Tibial nerve (tissue), 4 donors: ENCODE data around the gene PAX3. TPM values are rescaled to one million over a fixed set of nuclear protein-coding genes. Genes with fewer than 3 reads are reported as not detected.
"Not testable (repeated sequence)": the region's sequence is repeated elsewhere in the genome, so short reads cannot be mapped to it uniquely, and the experiment has no call there.

Experiments
- DNase-seq, 2 donors: peaks; one replicate each; pipeline ENCODE4 v3.0.0-alpha.2; 2019; ENCODE audit warnings: low spot score in 2 of 2
- H3K27ac ChIP-seq, 4 donors: fragments of 200-600 bp; sonication (generic) in 3 of 4; one replicate each; pipeline ENCODE4 v1.5.1; 2017 to 2019; ENCODE audit warnings: mild to moderate bottlenecking in 1 of 4
- H3K27me3 ChIP-seq, 2 donors: fragments of 200-600 bp; sonication (generic) in 1 of 2; one replicate each; pipeline versions ENCODE4 v1.5.1 to v1.6.0; 2017 to 2019
- H3K36me3 ChIP-seq, 3 donors: fragments of 200-600 bp; sonication (generic); one replicate each; pipeline ENCODE4 v1.5.1; 2018 to 2019
- H3K4me1 ChIP-seq, 4 donors: fragments of 200-600 bp; sonication (generic) in 3 of 4; one replicate each; pipeline ENCODE4 v1.5.1; 2017 to 2019
- H3K4me3 ChIP-seq, 4 donors: fragments of 200-600 bp; sonication (generic) in 3 of 4; one replicate each; pipeline ENCODE4 v1.5.1; 2017 to 2019; ENCODE audit warnings: mild to moderate bottlenecking in 1 of 4, moderate library complexity in 1 of 4
- H3K9me3 ChIP-seq, 4 donors: fragments of 200-600 bp; sonication (generic) in 3 of 4; one replicate each; pipeline ENCODE4 v1.5.1; 2017 to 2019
- EP300 ChIP-seq, 2 donors: sonication (generic); formaldehyde crosslinking; IDR thresholded peaks; one replicate each; pipeline ENCODE4 v1.6.1; 2017; ENCODE audit warnings: antibody characterized with exemption in 2 of 2, mild to moderate bottlenecking in 1 of 2
- POLR2A ChIP-seq, 2 donors: fragments of 450-650 bp; IDR thresholded peaks; one replicate each; pipeline ENCODE4 v1.6.1; 2017; ENCODE audit warnings: antibody characterized with exemption in 2 of 2, mild to moderate bottlenecking in 2 of 2, moderate library complexity in 2 of 2
- WGBS, 2 donors: methylation state at CpG; one replicate each; pipeline ENCODE4 v1.1.5; 2018; 5-methylcytosine and 5-hydroxymethylcytosine counted together
- total RNA-seq, 4 donors: library from RNA; depleted of rRNA; stranded (reverse); fragments of >200 nt; gene quantifications; one replicate each; pipeline ENCODE4 v1.1.0, GENCODE V29; 2016
- TF ChIP-seq, protein P1 (sequence below), 5 experiments: fragments of 200-600 bp in 3 of 5; fragments of 450-650 bp in 2 of 5; sonication (generic) in 3 of 5; IDR thresholded peaks; one replicate each; pipeline ENCODE4 v1.5.1; 2016 to 2019; ENCODE audit warnings: antibody characterized with exemption in 5 of 5, mild to moderate bottlenecking in 3 of 5, moderate library complexity in 2 of 5

The PAX3 gene
- total RNA-seq, 4 donors from 2014 or later = not detected

DNA sequence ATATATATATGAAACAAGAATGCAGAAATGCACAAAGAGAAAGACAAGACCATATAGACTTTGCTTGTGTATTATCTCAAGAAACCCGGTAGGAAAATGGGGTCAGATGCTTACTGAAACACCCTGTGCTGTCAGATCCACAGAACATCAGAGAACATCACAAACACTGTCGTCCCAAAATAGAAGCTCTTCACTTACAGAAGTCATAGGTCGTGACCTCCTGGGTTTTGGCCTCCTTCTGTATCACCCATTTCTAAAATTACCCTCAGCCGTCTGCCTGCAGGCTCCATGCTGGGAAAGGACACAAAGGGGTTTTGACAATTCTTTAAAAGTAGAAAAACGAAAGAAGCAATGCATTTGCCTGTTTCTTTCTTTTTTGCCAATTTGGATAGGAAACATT is 137.9 kb downstream of the PAX3 start:
- Histone ChIP-seq H3K27me3 (no peaks in the 10 kb centered on the region), H3K9me3 (no peaks in the 10 kb centered on the region), H3K27ac (no peak overlapping the region), H3K4me1 (no peaks in the 10 kb centered on the region), H3K4me3 (no peak overlapping the region), H3K36me3 (no peaks in the 10 kb centered on the region)
- TF ChIP-seq POLR2A (IDR thresholded peaks at IDR 0.05) (no peak), EP300 (IDR thresholded peaks at IDR 0.05) (no peak)
- TF ChIP-seq, protein P1, sequence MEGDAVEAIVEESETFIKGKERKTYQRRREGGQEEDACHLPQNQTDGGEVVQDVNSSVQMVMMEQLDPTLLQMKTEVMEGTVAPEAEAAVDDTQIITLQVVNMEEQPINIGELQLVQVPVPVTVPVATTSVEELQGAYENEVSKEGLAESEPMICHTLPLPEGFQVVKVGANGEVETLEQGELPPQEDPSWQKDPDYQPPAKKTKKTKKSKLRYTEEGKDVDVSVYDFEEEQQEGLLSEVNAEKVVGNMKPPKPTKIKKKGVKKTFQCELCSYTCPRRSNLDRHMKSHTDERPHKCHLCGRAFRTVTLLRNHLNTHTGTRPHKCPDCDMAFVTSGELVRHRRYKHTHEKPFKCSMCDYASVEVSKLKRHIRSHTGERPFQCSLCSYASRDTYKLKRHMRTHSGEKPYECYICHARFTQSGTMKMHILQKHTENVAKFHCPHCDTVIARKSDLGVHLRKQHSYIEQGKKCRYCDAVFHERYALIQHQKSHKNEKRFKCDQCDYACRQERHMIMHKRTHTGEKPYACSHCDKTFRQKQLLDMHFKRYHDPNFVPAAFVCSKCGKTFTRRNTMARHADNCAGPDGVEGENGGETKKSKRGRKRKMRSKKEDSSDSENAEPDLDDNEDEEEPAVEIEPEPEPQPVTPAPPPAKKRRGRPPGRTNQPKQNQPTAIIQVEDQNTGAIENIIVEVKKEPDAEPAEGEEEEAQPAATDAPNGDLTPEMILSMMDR (IDR thresholded peaks at IDR 0.05) = no peak
- WGBS, 2 donors = 24 to 26% methylated on average over 5 of the region's 5 CpGs
- DNase-seq = no peak

DNA sequence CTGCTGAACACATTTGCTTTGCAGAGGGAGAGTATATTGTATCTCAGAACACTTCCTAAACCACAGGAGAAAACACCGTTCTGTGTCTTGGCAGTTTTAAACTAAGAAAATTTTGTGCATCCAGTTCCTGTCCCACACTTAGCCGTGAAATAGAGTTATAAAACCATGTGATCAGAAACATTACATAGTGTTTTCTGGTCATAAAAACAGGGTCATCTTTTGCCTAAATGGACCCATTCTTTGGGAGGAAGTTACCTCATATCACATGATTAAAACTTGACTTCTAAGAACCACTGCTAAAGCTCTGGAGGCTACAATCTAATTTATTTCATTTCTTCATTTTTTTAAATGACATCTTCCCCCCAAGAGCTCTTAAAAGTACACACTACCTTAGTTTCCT is 138.7 kb downstream of the PAX3 start:
- H3K4me1 ChIP-seq = no peaks in the 10 kb centered on the region
- DNase-seq = no peak
- no peaks in the 10 kb centered on the region for H3K9me3 ChIP-seq
- H3K36me3 ChIP-seq = no peaks in the 10 kb centered on the region
- no peak overlapping the region for H3K27ac ChIP-seq
- WGBS, 2 donors = 38 to 45% methylated on average over 2 of the region's 2 CpGs
- no peaks in the 10 kb centered on the region for H3K27me3 ChIP-seq
- TF ChIP-seq, protein P1 (IDR thresholded peaks at IDR 0.05) = no peak
- no peak for TF ChIP-seq EP300 (IDR thresholded peaks at IDR 0.05)
- no peak for TF ChIP-seq POLR2A (IDR thresholded peaks at IDR 0.05)
- no peak overlapping the region for H3K4me3 ChIP-seq

DNA sequence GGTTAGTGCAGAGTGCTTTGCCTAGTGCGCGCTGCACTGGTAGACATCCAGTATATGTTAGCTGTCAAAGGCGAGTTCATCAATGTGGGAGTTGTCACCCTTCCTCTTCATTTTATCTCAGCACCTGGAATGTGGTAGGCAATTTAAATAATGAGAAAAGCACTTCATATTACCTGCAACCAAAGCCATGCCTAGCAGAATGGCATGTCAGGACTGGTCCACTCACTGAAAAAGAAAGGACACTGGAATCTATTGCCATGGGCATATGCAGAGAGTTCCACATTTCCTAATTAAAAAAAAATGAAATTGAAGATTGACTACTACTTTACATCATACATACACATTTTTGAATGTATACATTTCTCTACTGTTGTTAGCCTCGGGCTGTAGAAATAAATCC is 139.6 kb downstream of the PAX3 start:
- TF ChIP-seq POLR2A (IDR thresholded peaks at IDR 0.05) (no peak), EP300 (IDR thresholded peaks at IDR 0.05) (no peak)
- TF ChIP-seq, protein P1 (IDR thresholded peaks at IDR 0.05) = no peak
- no peaks in the 10 kb centered on the region for H3K4me1 ChIP-seq
- H3K36me3 ChIP-seq = no peaks in the 10 kb centered on the region
- DNase-seq = no peak
- no peak overlapping the region for H3K4me3 ChIP-seq
- H3K27ac ChIP-seq = no peak overlapping the region
- H3K9me3 ChIP-seq = no peaks in the 10 kb centered on the region
- no peaks in the 10 kb centered on the region for H3K27me3 ChIP-seq
- WGBS, 2 donors = 88 to 92% methylated on average over 4 of the region's 4 CpGs

DNA sequence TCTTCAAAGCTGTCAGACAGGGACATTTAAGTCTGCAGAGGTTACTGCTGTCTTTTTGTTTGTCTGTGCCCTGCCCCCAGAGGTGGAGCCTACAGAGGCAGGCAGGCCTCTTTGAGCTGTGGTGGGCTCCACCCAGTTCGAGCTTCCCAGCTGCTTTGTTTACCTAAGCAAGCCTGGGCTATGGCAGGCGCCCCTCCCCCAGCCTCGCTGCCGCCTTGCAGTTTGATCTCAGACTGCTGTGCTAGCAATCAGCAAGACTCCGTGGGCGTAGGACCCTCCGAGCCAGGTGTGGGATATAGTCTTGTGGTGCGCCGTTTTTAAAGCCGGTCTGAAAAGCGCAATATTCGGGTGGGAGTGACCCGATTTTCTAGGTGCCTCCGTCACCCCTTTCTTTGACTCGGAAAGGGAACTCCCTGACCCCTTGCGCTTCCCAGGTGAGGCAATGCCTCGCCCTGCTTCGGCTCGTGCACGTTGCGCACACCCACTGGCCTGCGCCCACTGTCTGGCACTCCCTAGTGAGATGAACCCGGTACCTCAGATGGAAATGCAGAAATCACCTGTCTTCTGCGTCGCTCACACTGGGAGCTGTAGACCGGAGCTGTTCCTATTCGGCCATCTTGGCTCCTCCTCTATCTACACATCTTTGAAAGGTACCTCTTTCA is 143.7 kb downstream of the PAX3 start:
- not testable (repeated sequence) for H3K4me1 ChIP-seq, H3K27me3 ChIP-seq, H3K9me3 ChIP-seq, H3K36me3 ChIP-seq, DNase-seq, H3K4me3 ChIP-seq, H3K27ac ChIP-seq
- WGBS, 2 donors = 58 to 73% methylated on average over 10 to 24 of the region's 27 CpGs

Other genes starting within 250 kb of the PAX3 start
- gene SGPP2, start 125.5 kb upstream of the PAX3 start, total RNA-seq = not detected